Adrenal gland (tissue), 12 donors: Measurements from ENCODE around the gene PRAME. TPM values are rescaled to one million over a fixed set of nuclear protein-coding genes. Genes with fewer than 3 reads are reported as not detected.

Experiments used
- DNase-seq, 7 donors: peaks; one replicate each; pipeline ENCODE4 v3.0.0-alpha.2; 2019 to 2020
- H3K27ac ChIP-seq, 5 donors: fragments of 200-600 bp; sonication (generic) in 4 of 5; 1 replicate in 3 of 5; 2 replicates in 2 of 5; pipeline versions ENCODE4 v1.5.1 to v1.8.0; 2016 to 2020; ENCODE audit warnings: mild to moderate bottlenecking in 1 of 5
- H3K27me3 ChIP-seq: fragments of 200-600 bp; 2 replicates; pipeline ENCODE4 v1.8.0; 2021
- H3K36me3 ChIP-seq, 2 donors: fragments of 200-600 bp; replicated peaks in 1 of 2; 1 replicate in 1 of 2; 2 replicates in 1 of 2; pipeline versions ENCODE4 v1.5.1 to v1.8.0; 2018 to 2022
- H3K4me1 ChIP-seq, 2 donors: fragments of 200-600 bp; replicated peaks in 1 of 2; 1 replicate in 1 of 2; 2 replicates in 1 of 2; pipeline versions ENCODE4 v1.5.1 to v1.8.0; 2018 to 2021
- H3K4me3 ChIP-seq, 4 donors: fragments of 200-600 bp; sonication (generic) in 3 of 4; one replicate each; pipeline ENCODE4 v1.5.1; 2016 to 2018
- H3K9me3 ChIP-seq, 3 donors: fragments of 200-600 bp; sonication (generic) in 1 of 3; replicated peaks in 1 of 3; 1 replicate in 2 of 3; 2 replicates in 1 of 3; pipeline versions ENCODE4 v1.5.1 to v1.8.0; 2016 to 2021
- POLR2A ChIP-seq, 2 donors: fragments of 450-650 bp; IDR thresholded peaks; one replicate each; pipeline ENCODE4 v1.6.1; 2017; ENCODE audit warnings: antibody characterized with exemption in 2 of 2, mild to moderate bottlenecking in 2 of 2, moderate library complexity in 1 of 2
- WGBS, 4 donors: extraction: QIAGEN DNeasy Blood & Tissue Kit in 2 of 4; methylation state at CpG; one replicate each; pipeline versions ENCODE4 v1.1.5 to v1.1.7; 2013 to 2017; 5-methylcytosine and 5-hydroxymethylcytosine counted together
- intact Hi-C, 2 donors: fragments of 100-400 bp; cut with DNase I; formaldehyde crosslinking; loops; one replicate each; pipeline versions ENCODE4 v1.14.1 to v1.15.0; 2022 to 2023
- polyA plus RNA-seq, 3 donors: library from polyadenylated mRNA; stranded (reverse); fragments of 200-250 nt in 2 of 3; fragments of 350-450 nt in 1 of 3; fragmentation: Illumina TruSeq in 1 of 3; extraction: RNeasy Lipid Tissue Mini Kit (QIAGEN cat#74804) in 1 of 3; gene quantifications; one replicate each; pipeline ENCODE4 v1.2.3, GENCODE V29; 2013 to 2014
- total RNA-seq, 9 donors: library from RNA; depleted of rRNA in 4 of 9; stranded (reverse); fragments of >200 nt in 4 of 9; fragments of 120-200 nt in 1 of 9; fragmentation: NEBNext Ultra II Directional in 1 of 9; extraction: Animal tissue kit (Norgen Biotek cat#: 25700) in 1 of 9; gene quantifications; one replicate each; pipeline versions ENCODE4 v1.1.0 to v1.2.4, GENCODE V29; 2013 to 2023
- TF ChIP-seq, protein P1 (sequence below), 6 experiments: fragments of 450-650 bp in 4 of 6; fragments of 200-600 bp in 2 of 6; sonication (generic) in 1 of 6; IDR thresholded peaks; 1 replicate in 5 of 6; 2 replicates in 1 of 6; pipeline versions ENCODE4 v1.5.1 to v1.8.0; 2016 to 2021; ENCODE audit warnings: antibody characterized with exemption in 6 of 6, mild to moderate bottlenecking in 2 of 6, moderate library complexity in 1 of 6
- donor health status: healthy with polysubstance abuse.
- donor health status: Bipolar disorder and iron deficiency.
- donor health status: DM: yes; HTN: yes; CAD: no.
- donor health status: DM: no; HTN: no; CAD: no.
- donor health status: DM: no; HTN: no; CAD: no.
- donor health status: DM: yes; HTN: yes; CAD: no.

The PRAME gene
- total and polyA plus RNA-seq, 12 donors = 0.78 to 11.6 (median 3.5) TPM

DNA sequence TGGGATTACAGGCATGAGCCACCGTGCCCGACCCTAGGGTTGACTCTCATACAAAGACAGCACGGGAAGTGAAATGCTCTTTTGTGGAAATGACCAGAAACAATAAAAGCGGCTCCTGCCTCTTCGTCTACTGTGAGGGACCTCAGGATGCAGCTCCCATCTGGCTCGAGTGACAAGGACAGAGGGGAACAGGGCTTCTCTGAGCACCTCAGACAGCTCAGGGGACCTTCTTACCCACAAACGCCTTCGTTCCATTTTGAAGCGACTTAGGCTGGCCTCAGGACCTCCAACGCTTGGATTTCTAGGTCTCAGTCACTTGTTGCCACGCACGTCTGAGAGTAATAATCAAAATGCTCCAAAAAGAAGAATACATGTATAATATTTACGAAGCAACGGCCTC lies 2.5 kb downstream of the PRAME start:
- H3K9me3 ChIP-seq = no peaks in the 10 kb centered on the region
- H3K27ac ChIP-seq = no peak overlapping the region
- peaks cover 0 to 10% of the 10 kb centered on the region in 2 donors for H3K4me1 ChIP-seq
- no peak for TF ChIP-seq POLR2A (IDR thresholded peaks at IDR 0.05)
- TF ChIP-seq, protein P1, sequence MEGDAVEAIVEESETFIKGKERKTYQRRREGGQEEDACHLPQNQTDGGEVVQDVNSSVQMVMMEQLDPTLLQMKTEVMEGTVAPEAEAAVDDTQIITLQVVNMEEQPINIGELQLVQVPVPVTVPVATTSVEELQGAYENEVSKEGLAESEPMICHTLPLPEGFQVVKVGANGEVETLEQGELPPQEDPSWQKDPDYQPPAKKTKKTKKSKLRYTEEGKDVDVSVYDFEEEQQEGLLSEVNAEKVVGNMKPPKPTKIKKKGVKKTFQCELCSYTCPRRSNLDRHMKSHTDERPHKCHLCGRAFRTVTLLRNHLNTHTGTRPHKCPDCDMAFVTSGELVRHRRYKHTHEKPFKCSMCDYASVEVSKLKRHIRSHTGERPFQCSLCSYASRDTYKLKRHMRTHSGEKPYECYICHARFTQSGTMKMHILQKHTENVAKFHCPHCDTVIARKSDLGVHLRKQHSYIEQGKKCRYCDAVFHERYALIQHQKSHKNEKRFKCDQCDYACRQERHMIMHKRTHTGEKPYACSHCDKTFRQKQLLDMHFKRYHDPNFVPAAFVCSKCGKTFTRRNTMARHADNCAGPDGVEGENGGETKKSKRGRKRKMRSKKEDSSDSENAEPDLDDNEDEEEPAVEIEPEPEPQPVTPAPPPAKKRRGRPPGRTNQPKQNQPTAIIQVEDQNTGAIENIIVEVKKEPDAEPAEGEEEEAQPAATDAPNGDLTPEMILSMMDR (IDR thresholded peaks at IDR 0.05) = no peak
- intact Hi-C loops = no loop called here
- H3K4me3 ChIP-seq = no peak overlapping the region
- H3K27me3 ChIP-seq = no peaks in the 10 kb centered on the region
- H3K36me3 ChIP-seq = no peaks in the 10 kb centered on the region
- DNase-seq = no peak
- 93 to 95% (median 94%) methylated on average over 14 of the region's 14 CpGs for WGBS, 4 donors

DNA sequence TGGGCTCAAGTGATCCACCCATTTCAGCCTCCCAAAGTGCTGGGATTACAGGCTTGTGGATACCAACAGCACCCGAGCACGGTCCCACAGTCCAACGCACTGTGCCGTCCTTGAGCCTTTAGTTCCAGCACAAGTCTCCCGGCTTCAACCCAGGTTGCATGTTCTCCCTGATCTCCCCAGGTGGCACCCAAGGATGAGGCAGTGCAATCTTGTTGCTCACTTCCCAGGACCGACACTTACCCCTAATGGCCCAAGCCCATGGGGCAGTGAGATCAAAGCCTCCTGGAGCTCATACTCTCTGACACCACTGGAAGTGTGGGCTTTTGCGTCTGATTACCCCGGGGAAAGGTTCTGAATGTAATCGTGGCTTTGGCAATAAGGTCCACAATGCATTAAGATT lies 3.5 kb downstream of the PRAME start:
- TF ChIP-seq POLR2A (IDR thresholded peaks at IDR 0.05) = no peak
- H3K27me3 ChIP-seq = no peaks in the 10 kb centered on the region
- H3K4me3 ChIP-seq = no peak overlapping the region
- intact Hi-C loops = no loop called here
- no peak for DNase-seq
- no peak overlapping the region for H3K27ac ChIP-seq
- H3K36me3 ChIP-seq = no peaks in the 10 kb centered on the region
- WGBS, 4 donors = 91 to 98% (median 96%) methylated on average over 9 of the region's 9 CpGs
- no peaks in the 10 kb centered on the region for H3K9me3 ChIP-seq
- peaks cover 0 to 10% of the 10 kb centered on the region in 2 donors for H3K4me1 ChIP-seq

DNA sequence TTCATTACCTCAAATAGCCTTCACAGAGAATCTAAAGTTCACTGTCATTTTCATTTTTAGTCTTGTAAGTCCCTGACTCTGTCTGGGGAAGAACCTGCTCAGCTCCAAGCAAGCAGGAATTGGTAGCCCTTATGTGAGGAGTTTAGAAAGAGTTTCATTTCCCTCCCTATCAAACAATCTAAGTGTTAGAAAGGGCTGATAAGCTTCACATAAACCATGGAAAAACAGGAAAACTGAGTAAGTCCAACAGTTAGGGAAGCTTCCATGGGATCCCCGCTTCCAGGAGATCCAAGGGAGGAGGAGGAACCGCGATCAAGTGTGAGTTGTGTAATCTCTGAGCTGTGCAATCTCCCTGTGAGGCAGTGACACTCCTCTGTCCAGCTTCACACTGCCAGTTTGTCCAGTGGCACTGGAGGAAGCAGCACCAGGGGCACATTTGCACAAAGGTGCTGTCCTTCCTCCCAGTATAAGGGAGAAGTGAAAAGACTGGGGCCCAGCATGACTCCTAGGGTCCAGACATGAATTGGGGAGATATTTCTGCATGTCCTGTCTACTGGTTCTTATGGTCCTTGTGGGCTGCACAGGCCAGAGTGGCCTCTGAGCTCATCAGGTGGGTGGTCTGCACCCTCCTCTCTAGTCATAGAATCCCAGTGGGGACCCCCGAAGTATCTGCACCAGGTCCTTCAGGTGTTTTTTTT lies 4.3 kb downstream of the PRAME start:
- WGBS, 4 donors = 53 to 72% (median 58%) methylated on average over 4 of the region's 4 CpGs
- H3K9me3 ChIP-seq = no peaks in the 10 kb centered on the region
- no peaks in the 10 kb centered on the region for H3K36me3 ChIP-seq
- peak in 5 of 7 donors; percentile 32 to 38 (median 35) for DNase-seq
- H3K27me3 ChIP-seq = no peaks in the 10 kb centered on the region
- H3K4me3 ChIP-seq = no peak overlapping the region
- peak overlapping the region in 1 of 5 donors; percentile 17 for H3K27ac ChIP-seq
- intact Hi-C loops = no loop called here
- H3K4me1 ChIP-seq = peaks cover 0 to 10% of the 10 kb centered on the region in 2 donors
- TF ChIP-seq POLR2A (IDR thresholded peaks at IDR 0.05) = no peak
- TF ChIP-seq, protein P1 (IDR thresholded peaks at IDR 0.05) = no peak

DNA sequence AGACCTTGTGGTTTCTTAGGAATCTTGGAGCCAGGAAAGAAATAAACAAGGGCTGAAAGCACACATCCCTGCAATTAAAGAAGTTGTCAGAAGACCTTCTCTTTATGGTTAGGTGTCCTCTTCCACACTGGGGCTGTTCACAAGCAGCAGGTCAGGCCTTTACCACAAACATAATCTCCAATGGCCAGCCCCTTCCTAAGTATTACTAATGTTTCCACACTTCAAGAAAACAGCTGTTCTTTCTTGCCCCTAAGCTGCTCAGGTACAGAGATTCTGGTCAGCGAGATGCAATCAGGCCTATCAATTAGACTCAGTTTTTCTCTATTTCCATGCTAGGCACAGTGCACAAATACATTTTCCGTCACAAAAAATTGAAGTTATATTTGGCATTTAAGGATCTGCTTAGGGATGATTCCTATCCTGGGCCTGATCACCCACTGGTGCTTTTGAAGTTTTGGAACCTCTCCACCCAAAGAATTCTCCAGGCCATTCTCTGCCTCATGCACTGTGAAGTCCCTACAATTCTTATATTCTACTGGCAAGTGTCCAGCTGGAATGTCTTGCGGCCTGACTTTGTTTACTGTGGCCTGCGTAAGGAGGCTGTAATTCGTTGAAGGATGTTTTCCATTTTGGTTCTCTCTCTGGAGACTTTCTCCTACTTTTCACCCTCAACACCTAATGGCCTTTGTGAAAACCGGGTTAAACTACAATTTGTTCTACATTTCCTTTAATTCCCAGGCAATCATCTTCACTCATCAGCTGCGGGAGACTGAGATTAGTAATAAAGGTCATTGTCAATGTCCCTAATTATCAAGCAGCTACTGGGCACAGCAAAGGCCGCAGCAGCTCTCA lies 5.1 kb downstream of the PRAME start:
- Histone ChIP-seq H3K4me3 (no peak overlapping the region), H3K27ac (peak overlapping the region in 1 of 5 donors; percentile 17), H3K36me3 (no peaks in the 10 kb centered on the region), H3K4me1 (peaks cover 0 to 10% of the 10 kb centered on the region in 2 donors), H3K9me3 (no peaks in the 10 kb centered on the region), H3K27me3 (no peaks in the 10 kb centered on the region)
- DNase-seq = no peak
- TF ChIP-seq, protein P1 (IDR thresholded peaks at IDR 0.05) = no peak
- no peak for TF ChIP-seq POLR2A (IDR thresholded peaks at IDR 0.05)
- intact Hi-C loops = no loop called here
- WGBS, 4 donors = 47 to 57% (median 52%) methylated on average over 8 of the region's 8 CpGs
